ENCODE results near the gene PDCD1. TPM values are rescaled to one million over a fixed set of nuclear protein-coding genes. Genes with fewer than 3 reads are reported as not detected.

Gene PDCD1
- total RNA-seq, 1 experiment from 2014 or later = not detected

DNA sequence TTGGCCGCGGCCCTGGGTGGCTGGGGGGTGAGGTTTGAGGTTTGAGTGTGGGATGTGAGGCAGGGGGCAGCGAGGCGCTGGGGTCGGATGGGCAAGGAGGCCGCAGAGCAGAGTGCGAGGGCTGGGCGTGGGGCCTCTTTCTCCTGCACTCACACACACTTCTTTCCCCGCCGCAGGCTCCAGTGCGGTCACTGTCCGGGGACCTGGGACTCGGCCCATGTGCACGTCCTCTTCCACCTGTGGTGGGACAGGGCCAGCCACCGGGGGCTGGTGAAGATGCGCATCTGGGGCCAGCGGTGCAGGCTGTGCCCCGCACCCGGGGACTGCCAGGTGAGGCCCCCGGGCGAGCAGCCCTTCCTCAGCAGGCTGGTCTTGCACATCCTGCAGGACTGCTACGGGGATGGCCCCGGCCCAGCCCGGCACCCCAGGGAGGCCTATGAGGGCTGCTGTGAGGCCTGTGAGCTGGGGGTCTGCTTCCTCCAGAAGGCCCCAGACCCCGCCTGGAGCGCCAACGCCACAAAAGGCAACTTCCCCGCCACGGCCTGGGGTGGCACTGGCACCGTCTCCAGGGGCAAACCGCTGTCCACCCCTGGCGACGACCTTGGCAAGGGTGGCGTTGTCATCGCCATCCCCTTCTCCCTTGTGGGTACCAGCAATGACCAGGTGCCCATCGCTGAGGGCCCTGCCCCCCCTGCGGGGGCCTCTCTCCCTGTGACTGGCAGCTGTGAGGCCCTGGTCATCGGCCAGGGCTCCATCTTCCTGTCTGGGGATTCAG lies 13.0 kb upstream of the PDCD1 start:
- TF ChIP-seq EZH2phosphoT487 (IDR thresholded peaks at IDR 0.05; ENCODE audit: borderline replicate concordance, low read length) (no peak), EZH2 (IDR thresholded peaks at IDR 0.05; ENCODE audit: low read length, unreplicated experiment) (no peak)
- TF ChIP-seq, protein P1, sequence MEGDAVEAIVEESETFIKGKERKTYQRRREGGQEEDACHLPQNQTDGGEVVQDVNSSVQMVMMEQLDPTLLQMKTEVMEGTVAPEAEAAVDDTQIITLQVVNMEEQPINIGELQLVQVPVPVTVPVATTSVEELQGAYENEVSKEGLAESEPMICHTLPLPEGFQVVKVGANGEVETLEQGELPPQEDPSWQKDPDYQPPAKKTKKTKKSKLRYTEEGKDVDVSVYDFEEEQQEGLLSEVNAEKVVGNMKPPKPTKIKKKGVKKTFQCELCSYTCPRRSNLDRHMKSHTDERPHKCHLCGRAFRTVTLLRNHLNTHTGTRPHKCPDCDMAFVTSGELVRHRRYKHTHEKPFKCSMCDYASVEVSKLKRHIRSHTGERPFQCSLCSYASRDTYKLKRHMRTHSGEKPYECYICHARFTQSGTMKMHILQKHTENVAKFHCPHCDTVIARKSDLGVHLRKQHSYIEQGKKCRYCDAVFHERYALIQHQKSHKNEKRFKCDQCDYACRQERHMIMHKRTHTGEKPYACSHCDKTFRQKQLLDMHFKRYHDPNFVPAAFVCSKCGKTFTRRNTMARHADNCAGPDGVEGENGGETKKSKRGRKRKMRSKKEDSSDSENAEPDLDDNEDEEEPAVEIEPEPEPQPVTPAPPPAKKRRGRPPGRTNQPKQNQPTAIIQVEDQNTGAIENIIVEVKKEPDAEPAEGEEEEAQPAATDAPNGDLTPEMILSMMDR (conservative IDR thresholded peaks at IDR 0.05; ENCODE audit: low read depth, low read length) = no peak
- Histone ChIP-seq H4K20me1 (ENCODE audit: low read length) (no peaks in the 10 kb centered on the region), H3K4me2 (ENCODE audit: low read length) (no peak overlapping the region), H3K9me3 (ENCODE audit: low read length) (no peaks in the 10 kb centered on the region), H3K27ac (ENCODE audit: low read length) (no peak overlapping the region), H3K4me1 (ENCODE audit: insufficient read depth, low read length) (no peaks in the 10 kb centered on the region), H3K79me2 (ENCODE audit: low read length) (no peaks in the 10 kb centered on the region), H3K27me3 (ENCODE audit: low read length) (no peaks in the 10 kb centered on the region), H3K9ac (ENCODE audit: low read length) (no peak overlapping the region), H3K9me2 (replicated peaks; ENCODE audit: low read length) (no peaks in the 10 kb centered on the region), H3K4me3 (ENCODE audit: low read length) (no peak overlapping the region), H3F3A (ENCODE audit: low read length, unreplicated experiment) (no peaks in the 10 kb centered on the region), H3K36me3 (ENCODE audit: low read depth, low read length) (no peaks in the 10 kb centered on the region), H2AFZ (ENCODE audit: low read length) (no peak overlapping the region)
- DNase-seq (no peak), ATAC-seq (no peak)
- ChIA-PET POLR2A (ENCODE audit: unreplicated experiment) (no interaction called here), CTCF (no interaction called here)
- BruUV-seq (replicated peaks) = no TSS peak
- intact Hi-C loops (cut with micrococcal nuclease) = no loop called here

DNA sequence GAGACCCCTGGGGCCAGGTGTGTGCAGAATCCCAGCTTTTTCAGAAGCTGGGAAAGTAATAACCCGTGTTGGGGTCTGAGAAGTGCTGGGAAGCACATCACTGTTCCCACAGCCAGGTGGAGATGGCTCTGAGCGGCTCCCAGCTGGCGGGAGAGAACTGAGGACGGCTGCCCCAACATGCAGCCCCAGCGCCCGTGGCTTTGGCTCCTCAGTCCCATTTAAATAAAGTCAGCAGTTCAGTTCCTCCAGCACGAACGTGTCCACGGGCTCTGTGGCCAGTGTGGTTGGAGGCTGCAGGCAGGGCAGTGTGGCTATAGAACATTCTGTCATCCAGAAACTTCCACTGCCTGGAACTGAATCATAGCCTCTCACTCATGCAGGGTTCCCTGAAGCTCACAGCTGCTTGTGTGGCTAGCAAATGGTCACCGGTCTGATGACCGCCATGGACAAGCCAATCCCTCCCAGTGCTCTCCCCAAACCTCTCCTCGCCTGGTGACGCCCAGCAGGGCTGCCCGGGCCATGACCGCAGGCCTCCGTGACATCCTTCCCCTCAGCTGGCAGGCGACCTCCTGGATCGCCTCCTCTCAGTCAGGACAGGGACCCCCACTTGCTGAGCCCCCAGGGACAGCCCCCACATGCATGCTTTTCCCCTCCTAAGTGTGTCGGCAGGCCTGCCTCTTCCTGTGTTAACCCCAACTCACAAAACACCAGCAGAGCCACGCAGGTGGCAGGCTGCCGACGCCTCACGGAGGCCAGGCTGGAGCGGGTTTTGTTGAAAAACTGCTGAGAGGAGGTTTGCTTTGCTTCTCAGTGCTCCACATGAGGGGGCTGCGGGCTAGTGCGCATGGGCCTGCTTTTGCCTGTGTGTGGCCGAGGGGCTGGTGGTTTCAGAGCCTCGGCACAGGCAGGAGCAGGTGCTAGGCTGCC lies 12.2 kb upstream of the PDCD1 start:
- no peaks in the 10 kb centered on the region for H3K9me3 ChIP-seq (ENCODE audit: low read length)
- no peaks in the 10 kb centered on the region for H3K9me2 ChIP-seq (replicated peaks; ENCODE audit: low read length)
- H3K4me1 ChIP-seq (ENCODE audit: insufficient read depth, low read length) = no peaks in the 10 kb centered on the region
- no peak overlapping the region for H3K4me2 ChIP-seq (ENCODE audit: low read length)
- DNase-seq = no peak
- ATAC-seq = no peak
- ChIA-PET CTCF (no interaction called here), POLR2A (ENCODE audit: unreplicated experiment) (no interaction called here)
- no peaks in the 10 kb centered on the region for H3K79me2 ChIP-seq (ENCODE audit: low read length)
- no peak overlapping the region for H3K9ac ChIP-seq (ENCODE audit: low read length)
- no peak overlapping the region for H3K27ac ChIP-seq (ENCODE audit: low read length)
- H3K4me3 ChIP-seq (ENCODE audit: low read length) = no peak overlapping the region
- intact Hi-C loops (cut with micrococcal nuclease) = no loop called here
- H3K27me3 ChIP-seq (ENCODE audit: low read length) = no peaks in the 10 kb centered on the region
- no peaks in the 10 kb centered on the region for H4K20me1 ChIP-seq (ENCODE audit: low read length)
- H3F3A ChIP-seq (ENCODE audit: low read length, unreplicated experiment) = no peaks in the 10 kb centered on the region
- TF ChIP-seq, protein P1 (conservative IDR thresholded peaks at IDR 0.05; ENCODE audit: low read depth, low read length) = no peak
- TF ChIP-seq EZH2 (IDR thresholded peaks at IDR 0.05; ENCODE audit: low read length, unreplicated experiment) (no peak), EZH2phosphoT487 (IDR thresholded peaks at IDR 0.05; ENCODE audit: borderline replicate concordance, low read length) (no peak)
- H3K36me3 ChIP-seq (ENCODE audit: low read depth, low read length) = no peaks in the 10 kb centered on the region
- no TSS peak for BruUV-seq (replicated peaks)
- H2AFZ ChIP-seq (ENCODE audit: low read length) = no peak overlapping the region

Measured in PC-3 (cell line).